ENCODE data around the gene CEP43. TPM values are rescaled to one million over a fixed set of nuclear protein-coding genes. Genes with fewer than 3 reads are reported as not detected.

Gene CEP43
- total RNA-seq, 1 donor from 2014 or later: 18.2 TPM

DNA sequence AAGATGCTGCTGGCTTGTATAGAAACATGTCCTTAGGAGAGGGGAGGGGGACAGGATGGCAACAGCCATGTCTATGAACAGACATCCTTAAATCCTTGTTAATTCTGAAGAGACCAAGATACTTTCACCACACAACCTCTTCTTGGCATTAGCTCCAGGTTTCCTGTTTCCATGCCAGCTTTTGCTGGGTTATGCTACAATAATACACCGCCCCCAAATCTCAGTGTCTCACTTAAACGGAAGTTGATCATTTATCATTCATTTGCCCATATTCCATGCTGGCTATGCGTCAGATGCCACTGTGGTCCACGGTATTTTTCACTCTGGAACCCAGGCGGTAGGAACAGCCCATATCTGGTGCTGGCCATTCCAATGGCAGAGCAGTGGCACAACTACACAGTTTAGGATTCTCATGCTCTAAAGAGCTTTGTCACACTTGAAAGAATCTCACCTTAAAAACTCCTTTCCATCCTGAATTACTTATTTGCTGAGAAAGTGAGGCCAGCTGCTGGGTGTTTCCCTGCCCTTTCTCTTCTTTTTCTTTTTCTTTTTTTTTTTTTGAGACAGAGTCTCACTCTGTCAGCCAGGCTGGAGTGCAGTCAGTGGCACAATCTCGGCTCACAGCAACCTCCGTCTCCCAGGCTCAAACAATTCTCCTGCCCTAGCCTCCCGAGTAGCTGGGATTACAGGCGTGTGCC, 39.1 kb upstream of the CEP43 start:
- intact Hi-C loops (cut with micrococcal nuclease): loop anchor here (1.0 to 10.0 kb wide), 5 partner anchors 9 to 745 kb away; partner anchors contain the start of genes MPC1 and SFT2D1

DNA sequence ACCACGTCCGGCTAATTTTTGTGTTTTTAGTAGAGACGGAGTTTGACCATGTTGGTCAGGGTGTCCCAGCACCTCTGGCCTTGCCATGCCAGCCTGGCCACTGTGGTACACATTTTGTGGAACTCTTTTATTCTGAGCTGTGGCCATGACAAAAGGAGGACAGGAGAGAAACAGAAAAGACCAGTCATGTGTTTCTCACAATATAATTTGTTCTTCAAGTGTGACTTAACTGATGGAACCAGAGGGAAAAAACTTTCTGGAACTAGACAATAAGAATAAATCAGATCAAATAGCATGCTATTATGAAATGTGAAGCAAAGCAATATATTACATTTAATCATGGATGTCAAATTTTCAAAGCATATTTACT, 38.6 kb upstream of the CEP43 start:
- intact Hi-C loops (cut with micrococcal nuclease): no loop called here

DNA sequence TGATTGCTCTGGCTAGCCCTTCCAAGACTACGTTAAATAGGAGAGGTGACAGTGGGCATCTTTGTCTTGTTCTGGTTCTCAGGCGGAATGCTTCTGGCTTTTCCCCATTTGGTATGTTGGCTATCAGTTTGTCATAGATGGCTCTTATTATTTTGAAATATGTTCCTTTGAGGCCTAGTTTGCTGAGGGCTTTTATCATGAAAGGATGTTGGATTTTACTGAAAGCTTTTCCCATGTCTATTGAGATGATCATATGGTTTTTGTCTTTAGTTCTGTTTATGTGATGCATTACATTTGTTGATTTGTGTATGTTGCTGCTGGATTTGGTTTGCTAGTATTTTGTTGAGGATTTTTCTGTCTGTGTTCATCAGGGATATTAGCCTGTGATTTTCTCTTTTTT, 32.9 kb upstream of the CEP43 start:
- intact Hi-C loops (cut with micrococcal nuclease): no loop called here

DNA sequence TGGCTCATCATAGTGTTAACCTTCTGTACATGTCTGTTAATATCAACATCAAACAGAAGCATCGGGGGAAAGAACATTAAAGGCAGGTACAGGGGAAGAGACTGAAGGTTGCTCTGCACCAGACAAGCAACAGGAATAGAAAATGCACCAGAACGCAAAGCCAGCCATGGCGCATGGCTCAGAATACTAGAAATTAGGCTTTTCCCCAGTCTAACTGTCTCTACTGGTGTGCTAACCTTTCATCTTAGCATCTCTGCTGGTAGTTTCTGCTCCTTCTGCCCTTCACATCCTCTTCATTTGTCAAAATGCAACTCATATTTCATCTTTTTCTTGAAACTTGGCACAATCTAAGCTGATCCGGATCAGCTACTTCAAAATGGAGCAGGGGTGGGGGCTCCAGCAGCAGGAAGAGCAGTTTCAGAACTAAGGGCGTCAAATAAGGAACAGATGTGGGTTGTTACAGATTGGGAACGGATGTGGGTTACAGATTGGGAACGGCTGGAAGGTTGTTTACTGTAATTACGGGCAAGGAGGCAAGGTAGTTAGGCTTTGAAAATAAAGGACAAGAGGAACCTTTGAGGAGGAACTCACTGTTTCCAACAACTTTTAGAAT, 29.7 kb upstream of the CEP43 start:
- intact Hi-C loops (cut with micrococcal nuclease): loop anchor here (1.0 kb wide), 1 partner anchor 10 kb away; no protein-coding TSS in a partner anchor

DNA sequence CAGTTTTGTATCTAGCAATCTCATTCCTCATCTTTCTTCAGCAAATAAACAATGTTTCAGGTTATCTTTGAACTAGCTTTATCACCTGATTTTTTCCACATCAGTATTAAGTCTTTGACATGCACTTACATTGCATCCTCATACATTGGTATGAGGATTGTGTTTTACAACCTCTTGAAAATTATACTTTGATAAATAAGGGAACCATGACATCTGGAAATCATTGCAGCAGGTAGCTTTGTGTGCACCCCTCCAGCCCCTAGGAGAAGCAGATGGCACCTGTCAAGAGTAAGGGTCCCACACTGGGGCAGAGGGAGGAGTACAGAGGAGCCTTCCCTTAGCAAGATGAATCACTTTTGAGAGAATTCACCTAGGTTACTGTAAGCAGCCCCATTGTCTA, 29.1 kb upstream of the CEP43 start:
- intact Hi-C loops (cut with micrococcal nuclease): no loop called here

DNA sequence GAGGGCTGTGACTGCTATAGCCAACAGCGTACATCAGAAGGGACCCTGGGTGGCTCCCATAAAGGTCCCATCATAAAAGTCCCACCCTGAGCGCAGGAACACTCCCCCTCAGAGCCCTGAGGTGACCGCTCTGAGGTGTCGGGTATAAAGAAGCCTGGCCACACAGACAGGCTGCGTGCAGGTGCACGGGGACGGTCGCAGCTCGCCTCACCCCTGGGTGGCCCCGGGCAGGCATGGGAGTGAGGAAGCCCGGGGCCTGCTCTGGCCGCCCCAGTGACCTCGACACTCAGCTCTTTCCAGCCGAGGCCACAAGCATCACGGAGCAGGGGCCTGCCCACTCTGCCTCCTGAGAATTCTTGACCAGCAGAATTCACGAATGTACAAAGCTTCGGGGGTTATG, 28.4 kb upstream of the CEP43 start:
- intact Hi-C loops (cut with micrococcal nuclease): no loop called here

DNA sequence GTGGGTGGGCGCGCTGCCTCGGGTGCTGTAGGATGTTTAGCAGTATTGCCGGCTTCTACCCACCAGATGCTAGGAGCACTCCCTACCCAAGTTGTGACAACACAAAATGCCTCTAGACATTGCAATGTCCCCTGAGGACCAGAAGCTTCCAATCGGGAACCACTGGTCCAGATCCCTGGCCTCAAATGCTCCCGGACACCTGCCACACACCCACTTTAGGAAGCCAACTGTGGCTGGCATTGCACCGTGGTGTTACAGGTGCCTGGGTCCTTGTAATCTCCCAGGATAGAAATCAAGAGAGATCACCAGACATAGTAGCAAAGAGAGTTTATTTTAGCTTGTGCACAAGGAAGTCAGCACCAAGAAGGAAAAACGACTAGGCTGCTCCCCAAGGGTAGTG, 27.9 kb upstream of the CEP43 start:
- intact Hi-C loops (cut with micrococcal nuclease): no loop called here

DNA sequence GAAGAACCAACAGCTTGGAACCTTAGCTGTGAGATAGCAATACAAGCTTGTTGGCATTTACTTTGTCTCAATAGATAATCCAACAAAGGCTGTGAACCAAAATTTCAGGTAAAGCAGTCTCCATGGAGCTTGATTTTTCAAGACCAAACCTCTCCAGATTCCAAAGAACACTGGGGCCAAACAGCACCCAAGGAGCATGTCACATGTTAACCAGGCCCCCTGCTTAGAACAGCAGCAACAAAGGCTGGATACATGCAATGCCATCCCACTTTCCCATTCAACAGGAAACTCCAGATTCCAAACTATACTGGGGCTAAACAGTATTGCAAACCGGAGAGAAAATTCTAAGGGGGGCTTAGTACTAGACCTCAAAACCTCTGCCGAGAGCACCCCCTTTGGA, 27.1 kb upstream of the CEP43 start:
- intact Hi-C loops (cut with micrococcal nuclease): no loop called here

DNA sequence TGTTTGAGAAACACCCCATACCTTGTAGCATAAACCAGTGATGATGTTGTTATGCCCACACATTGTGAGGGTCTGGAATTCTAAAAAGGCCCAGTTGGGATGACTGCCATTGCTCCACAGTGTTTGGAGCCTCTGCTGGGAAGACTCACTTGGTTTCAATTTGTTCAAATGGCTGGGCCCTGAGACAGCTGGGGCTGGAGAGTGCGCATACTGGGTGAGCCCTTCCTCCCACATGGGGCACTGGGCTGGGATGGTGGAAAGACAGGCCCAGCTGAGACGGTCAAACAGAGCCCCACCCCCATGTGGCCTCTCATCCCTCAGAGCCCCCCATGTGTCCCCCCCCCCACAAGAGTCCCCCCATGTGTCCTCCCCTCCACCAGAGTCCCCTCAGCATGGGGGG, 22.6 kb upstream of the CEP43 start:
- intact Hi-C loops (cut with micrococcal nuclease): no loop called here

DNA sequence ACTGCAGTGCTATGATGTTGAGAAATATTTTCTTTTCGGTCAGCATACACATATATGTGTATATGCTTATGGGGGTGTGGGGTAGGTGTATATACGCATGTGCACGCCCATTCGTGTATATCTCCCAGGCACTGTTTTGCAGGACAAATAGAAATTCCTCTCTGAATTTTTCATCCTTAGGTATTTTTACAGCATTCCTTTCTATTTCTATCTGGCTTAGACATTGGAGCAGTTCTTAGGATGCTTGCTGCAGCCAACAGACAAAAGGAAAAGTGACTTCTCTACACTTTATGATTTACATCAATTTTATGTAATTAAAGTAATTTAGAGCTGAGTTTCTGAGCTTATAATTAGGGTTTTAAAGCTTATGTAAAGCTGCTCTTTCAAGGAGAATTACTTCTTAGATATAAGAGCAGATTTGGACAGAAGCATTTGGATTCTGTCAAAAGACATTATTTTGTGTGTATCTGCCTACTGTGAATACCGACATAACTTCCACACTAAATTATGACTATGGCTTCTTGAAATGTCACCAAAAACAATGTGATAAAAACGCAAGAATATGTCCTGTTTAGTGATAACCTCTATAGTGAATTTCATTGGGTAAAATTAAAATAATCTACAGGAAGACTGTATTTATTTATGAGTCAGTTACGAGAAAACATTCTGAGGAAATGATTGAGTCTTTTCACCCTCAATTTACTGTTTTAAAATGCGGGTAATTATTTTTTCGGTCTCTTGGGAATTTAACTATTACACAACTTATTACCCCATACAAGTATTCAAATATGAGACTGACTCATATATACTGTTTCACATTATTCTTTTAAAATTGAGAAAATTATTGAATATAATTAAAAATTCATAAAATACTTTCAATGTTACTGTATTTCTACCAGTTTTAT, 21.3 kb upstream of the CEP43 start:
- intact Hi-C loops (cut with micrococcal nuclease): no loop called here

DNA sequence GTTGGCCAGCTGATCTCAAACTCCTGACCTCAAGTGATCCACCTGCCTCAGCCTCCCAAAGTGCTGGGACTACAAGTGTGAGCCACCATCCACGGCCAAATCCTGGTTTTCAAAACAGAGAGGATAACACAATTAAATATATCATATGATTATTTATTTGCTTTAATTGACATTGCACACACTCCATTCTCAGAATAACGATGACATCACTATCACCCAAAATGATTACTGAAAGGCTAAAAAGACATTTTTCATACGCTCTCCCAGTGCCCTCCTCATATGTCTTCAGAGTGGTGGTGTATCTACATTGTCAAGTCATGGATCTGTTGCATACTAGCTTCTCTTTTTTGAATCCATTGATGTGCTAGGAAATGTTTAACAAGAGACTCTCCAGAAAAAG, 18.5 kb upstream of the CEP43 start:
- intact Hi-C loops (cut with micrococcal nuclease): no loop called here

DNA sequence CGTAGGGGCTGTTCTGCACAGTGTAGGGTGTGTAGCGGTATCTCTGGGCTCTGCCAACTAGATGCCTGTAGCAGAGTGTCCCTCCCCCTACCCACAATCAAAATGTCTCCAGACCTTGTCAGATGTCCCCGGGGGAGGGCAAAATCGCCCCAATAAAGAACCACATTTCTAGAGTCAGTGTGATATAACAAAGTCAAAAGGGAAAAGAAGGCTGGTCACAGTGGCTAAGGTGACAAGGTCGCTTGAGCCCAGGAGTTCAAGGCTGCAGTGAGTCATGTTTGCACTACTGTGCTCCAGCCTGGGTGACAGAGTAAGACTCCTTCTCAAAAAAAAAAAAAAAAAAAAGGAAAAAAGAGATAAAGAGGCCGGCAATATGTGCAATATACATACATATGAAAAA, 11.7 kb upstream of the CEP43 start:
- intact Hi-C loops (cut with micrococcal nuclease): no loop called here

DNA sequence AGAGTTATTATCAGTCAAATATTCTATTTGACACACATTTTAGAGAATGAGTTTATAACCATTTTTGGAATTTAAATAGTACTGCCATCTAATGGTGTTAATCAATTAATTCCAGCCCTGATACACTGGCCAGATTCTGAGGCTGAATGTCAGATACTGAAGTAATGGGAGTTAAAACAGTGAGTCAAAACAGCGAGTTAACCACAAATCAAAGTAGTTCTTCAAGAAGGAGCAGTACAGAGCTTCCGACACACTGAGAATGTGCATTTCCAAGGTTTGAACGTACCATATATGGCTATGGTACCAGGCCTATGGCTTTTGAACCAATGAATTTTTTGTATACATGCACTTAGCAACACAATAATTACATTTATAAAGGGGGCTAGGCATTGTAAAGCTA, 11.3 kb upstream of the CEP43 start:
- intact Hi-C loops (cut with micrococcal nuclease): no loop called here

DNA sequence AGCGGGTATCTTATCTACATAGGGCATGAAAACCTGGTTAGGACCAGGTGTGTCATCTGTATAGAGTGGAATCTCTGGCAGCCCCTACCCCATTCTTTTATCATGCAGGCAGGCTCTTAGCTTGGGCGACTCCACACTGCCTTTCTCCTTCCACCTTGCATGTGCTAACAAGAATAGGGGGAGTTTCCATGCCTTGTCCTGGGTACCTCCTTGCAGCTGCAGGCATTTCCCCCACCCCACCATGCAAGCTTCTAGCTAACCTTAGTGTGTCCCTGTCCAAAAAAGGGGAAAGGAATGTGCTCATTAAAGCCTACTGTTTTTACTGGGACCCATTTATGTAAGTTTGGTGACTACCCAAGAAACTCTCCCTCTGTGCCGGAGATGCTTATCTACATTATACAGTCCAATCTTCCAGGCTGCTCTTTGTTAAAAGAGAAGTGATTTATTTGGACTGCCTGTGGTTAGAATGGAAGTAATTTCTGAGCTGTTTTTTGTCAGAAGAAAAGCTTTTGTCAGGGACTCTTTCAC, 10.5 kb upstream of the CEP43 start:
- intact Hi-C loops (cut with micrococcal nuclease): loop anchor here (1.0 kb wide), 3 partner anchors 32 to 202 kb away; partner anchors contain the start of gene RNASET2

DNA sequence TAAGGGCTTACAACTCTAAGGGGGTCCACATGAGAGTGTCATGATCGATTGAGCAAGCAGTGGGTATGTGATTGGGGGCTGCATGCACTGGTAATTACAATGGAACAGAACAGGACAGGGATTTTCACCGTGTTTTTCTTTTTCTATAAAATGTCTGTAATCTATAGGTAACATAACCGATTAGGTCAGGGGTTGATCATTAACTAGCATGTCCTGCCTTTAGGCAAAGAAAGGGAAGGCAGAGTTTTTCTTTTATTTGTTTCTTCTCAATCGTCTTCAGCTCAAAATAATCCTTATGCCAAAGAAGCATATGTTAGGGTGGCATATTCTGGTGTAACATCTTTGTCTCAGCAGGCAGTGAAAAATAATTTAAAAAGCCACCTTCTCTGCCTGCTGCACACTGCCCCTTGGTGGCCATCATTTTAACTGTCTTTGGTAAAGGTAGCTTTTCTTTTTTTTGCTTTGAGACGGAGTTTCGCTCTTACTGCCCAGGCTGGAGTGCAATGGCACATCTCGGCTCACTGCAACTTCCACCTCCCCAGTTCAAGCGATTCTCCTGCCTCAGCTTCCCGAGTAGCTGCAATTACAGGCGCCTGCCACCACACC, 9.7 kb upstream of the CEP43 start:
- intact Hi-C loops (cut with micrococcal nuclease): loop anchor here (1.0 kb wide), 3 partner anchors 33 to 203 kb away; partner anchors contain the start of gene RNASET2

DNA sequence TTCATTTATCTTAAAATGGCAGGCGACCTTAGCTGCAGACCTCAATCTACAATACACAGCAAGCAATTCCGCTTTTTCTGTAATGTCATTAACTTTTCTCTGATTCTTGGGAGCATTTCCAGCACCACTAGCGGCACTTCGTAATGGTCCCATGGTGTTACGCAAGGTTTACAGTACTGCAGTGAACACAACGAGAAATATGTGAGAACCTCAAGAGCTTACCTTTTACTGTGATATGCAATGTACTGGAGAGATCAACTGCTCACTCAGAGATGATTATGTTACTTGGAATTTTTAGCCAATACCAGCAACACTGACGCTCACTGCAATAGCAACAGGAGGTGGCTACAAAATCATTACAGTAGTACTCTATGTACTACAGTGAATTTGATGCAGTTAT, 2.8 kb upstream of the CEP43 start:
- intact Hi-C loops (cut with micrococcal nuclease): loop anchor here (5.0 kb wide), 2 partner anchors 134 to 579 kb away; no protein-coding TSS in a partner anchor

DNA sequence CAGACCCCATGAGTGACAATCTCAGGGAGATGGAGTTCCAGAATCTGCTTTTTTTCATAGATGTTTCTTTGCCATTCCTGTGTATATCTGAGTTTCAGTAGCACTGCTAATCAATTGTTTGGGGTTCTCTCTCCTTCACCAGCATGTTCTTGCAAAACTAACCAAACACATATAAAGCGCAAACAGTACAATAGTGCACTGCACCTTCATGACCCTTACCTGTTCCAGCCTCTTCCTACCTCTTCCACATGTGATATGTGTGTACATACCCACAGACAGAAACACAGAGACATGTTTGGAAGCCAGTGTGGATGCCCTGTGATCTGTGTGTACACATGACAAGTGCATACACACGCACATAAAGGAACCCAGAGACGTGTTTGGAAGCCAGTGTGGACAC, 1.8 kb upstream of the CEP43 start:
- intact Hi-C loops (cut with micrococcal nuclease): loop anchor here (1.0 to 5.0 kb wide), 3 partner anchors 135 to 580 kb away; no protein-coding TSS in a partner anchor

DNA sequence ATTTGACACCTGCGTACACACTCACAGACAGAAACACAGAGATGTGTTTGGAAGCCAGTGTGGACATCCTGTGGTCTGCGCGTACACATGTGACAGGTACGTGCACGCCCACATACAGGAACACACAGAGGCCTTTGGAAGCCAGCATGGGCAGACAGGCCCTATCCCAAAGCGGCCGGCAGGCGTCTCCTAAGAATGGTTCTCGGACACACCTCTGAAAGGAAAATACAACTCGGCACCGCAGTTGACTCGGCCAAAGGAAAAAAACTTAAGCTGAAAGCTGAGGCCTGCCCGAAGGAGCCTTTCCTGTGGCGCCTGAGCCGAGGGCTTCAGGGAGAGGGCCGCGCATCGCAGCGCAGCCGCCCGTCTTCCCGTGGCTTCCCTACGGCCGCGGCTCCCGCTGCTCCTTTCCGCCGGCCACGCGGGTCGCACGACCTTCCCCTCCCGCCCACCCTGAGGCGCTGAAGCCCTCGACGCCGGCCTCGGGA, 1.4 kb upstream of the CEP43 start:
- intact Hi-C loops (cut with micrococcal nuclease): loop anchor here (1.0 to 5.0 kb wide), 5 partner anchors 49 to 615 kb away; partner anchors contain the start of gene MPC1

DNA sequence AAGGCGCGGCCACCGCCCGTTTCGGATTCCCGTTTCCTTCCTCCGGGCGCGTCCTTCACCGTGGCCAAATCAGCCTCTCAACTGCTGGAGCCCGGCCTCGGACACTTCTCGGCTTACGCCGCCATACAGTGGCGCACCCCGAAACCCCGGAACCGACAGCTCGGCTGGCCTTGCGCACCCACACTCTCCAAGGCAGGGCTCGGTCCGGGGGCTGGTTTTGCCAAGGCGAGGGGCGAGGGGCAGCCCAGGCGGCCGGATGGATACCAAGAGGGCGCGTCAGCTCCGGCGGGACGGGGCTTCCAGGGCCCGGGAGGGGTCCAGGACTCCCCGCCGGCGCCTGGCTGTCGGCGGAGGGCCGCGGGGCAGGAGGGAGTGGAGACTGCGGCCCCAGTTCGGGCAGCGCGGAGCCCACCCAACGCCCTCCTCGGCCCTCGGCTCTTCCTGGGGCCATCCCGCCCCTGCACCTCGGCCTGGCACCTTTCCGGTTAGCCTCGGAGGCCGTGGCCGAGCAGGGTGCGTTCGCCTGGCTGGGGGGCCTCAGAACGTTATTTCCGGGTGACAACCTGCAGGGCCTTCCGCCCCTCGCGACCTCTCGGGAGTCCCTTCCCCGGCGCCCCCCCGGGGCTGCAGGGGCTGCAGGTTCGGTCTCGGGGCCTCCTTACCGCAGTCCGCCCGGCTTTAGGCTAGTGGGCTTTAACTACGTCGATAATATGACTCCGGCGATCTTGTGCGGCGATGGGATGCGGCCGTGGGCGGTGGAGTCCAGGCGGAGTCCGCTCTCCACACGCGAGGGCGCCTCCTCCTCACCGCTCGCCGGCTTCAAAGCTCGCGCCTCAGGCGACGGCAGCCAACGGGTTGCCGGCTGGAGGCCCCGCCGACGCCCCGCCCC, 697 bp upstream of the CEP43 start:
- intact Hi-C loops (cut with micrococcal nuclease): loop anchor here (1.0 to 5.0 kb wide), 6 partner anchors 42 to 616 kb away; partner anchors contain the start of genes MPC1, RNASET2 and RPS6KA2

DNA sequence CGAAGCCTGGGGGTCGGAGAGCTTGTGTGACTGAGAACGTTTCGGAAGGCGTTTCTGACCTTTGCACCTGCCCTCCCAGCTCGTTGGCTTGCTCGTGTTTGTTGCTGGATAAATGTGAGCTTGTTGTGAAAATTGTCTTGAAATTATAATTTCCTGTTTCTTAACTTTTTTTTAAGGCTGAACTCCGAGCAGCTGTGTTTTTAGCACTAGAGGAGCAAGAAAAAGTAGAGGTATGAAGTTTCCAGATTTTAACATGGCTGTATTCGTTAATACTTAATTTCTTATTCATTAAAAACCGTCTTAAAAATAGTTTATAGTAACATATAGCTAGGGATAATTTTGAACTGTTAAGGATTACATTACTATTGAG, 672 bp downstream of the CEP43 start:
- intact Hi-C loops (cut with micrococcal nuclease): loop anchor here (1.0 to 5.0 kb wide), 6 partner anchors 44 to 617 kb away; partner anchors contain the start of genes MPC1, RNASET2 and RPS6KA2
